Stimulated activated naive CD8-positive, alpha-beta T cell treated with anti-CD3 and anti-CD28 coated beads, Interleukin-15, Interleukin-2, amounts not matched to agents 100 ng/mL and 50 ng/mL, for 24 hours (primary cell): ENCODE results near the gene ZDHHC6.
"Not testable (repeated sequence)": the region's sequence is repeated elsewhere in the genome, so short reads cannot be mapped to it uniquely, and the experiment has no call there.

Experiments used
- H3K27ac Mint-ChIP-seq: one replicate; pipeline ENCODE4 v1.8.0; 2021; ENCODE audit warnings: mild to moderate bottlenecking, mixed read lengths
- H3K27me3 Mint-ChIP-seq: one replicate; pipeline ENCODE4 v1.8.0; 2021; ENCODE audit warnings: mixed read lengths
- H3K36me3 Mint-ChIP-seq: one replicate; pipeline ENCODE4 v1.8.0; 2021; ENCODE audit warnings: low read depth, mixed read lengths
- H3K4me1 Mint-ChIP-seq: one replicate; pipeline ENCODE4 v1.8.0; 2021; ENCODE audit warnings: low read depth, mixed read lengths
- H3K4me3 Mint-ChIP-seq: one replicate; pipeline ENCODE4 v1.8.0; 2021; ENCODE audit warnings: mild to moderate bottlenecking, mixed read lengths
- H3K9me3 Mint-ChIP-seq: one replicate; pipeline ENCODE4 v1.8.0; 2021; ENCODE audit warnings: mixed read lengths

The ZDHHC6 gene

DNA sequence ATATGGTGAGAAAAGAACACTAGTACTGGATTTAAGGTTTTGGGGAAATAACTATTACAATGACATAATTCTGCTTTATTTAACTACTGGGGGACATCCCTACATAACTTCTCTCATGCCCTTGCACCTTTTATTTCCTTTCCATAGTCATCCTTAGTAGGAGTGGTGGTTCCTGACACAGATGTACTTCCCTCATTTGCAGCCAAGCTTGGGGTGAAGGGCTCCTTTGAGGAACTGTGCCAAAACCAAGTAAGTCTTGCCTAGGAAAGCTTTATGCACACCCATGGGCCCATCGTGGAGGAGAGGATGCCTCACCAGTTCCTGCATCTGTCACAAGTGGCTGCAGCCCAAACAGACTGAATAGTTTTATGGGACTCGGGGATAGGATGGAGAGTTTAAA, 20.6 kb downstream of the ZDHHC6 start:
- no peaks in the 10 kb centered on the region for H3K9me3 Mint-ChIP-seq
- peaks cover 55% of the 10 kb centered on the region for H3K36me3 Mint-ChIP-seq
- no peaks in the 10 kb centered on the region for H3K4me1 Mint-ChIP-seq
- H3K4me3 Mint-ChIP-seq, result no peak overlapping the region
- no peaks in the 10 kb centered on the region for H3K27me3 Mint-ChIP-seq
- H3K27ac Mint-ChIP-seq, result no peak overlapping the region

DNA sequence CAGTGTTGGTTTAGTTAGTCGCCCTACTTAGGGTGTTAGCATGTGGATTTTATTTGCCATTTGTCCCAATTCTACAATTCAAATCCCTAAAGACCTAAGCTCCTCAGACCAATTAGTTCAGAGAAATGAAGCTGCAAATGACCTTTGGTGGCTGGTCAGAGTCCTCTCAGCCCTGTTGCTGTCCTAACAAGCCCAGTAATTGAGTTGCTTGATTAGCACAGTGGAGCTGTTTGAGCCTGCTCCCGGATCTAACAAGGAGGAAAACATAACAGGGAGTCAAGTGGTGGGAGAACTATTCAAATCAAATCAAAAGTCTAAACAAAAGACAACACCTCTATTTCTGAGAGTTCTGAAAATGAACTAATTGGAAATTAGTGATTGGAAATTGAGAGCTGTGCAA, 22.1 kb downstream of the ZDHHC6 start:
- H3K36me3 Mint-ChIP-seq, result peaks cover 48% of the 10 kb centered on the region

DNA sequence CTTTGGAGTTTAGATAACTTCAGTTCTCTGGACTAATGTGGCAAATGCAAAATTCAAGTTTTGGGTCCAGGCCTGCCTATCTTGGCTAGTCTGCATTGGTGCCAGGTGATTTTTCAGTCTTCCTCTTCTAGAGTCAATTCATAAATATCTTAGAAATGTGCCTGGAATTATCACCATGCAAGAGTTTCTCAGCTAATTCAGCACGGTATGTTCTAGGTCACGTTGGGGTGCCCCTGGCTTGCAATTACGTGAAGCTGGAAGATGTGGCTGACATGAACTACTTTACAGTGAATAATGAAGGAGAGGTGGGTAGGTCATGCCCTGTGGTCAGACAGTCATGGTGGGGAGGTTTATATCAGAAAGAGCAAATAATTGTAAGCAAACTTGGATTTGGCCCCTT, 25.0 kb downstream of the ZDHHC6 start:
- H3K36me3 Mint-ChIP-seq, result peaks cover 42% of the 10 kb centered on the region
- H3K4me3 Mint-ChIP-seq, result no peak overlapping the region
- H3K9me3 Mint-ChIP-seq, result no peaks in the 10 kb centered on the region
- H3K4me1 Mint-ChIP-seq, result no peaks in the 10 kb centered on the region
- no peaks in the 10 kb centered on the region for H3K27me3 Mint-ChIP-seq
- H3K27ac Mint-ChIP-seq, result no peak overlapping the region

More for the DNA sequence above, 22.1 kb downstream of the ZDHHC6 start:
- Mint-ChIP-seq H3K4me1 (no peaks in the 10 kb centered on the region), H3K4me3 (no peak overlapping the region), H3K9me3 (no peaks in the 10 kb centered on the region), H3K27me3 (no peaks in the 10 kb centered on the region), H3K27ac (no peak overlapping the region)

DNA sequence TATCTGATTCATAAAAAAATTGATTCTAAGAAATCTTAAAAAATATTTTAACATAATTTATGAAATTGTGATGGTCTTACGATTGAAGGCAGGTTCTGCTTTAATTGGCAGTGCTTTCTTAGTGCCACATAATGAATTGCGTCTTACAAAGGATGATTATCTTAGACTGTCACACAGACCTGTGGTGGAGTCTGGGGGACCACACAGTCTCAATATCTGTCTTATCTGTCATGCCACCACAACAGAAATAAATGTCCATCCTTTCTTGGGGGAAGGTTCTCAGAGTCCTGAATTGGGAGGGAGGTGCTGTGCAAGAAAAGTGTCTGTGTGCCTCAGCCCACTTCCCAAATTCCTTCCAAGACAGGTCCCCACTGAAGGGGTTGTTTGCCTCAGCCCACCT, 34.0 kb downstream of the ZDHHC6 start:
- Mint-ChIP-seq H3K9me3 (no peaks in the 10 kb centered on the region), H3K4me1 (peaks cover under 1% of the 10 kb centered on the region), H3K27ac (no peak overlapping the region), H3K27me3 (no peaks in the 10 kb centered on the region), H3K36me3 (peaks cover 68% of the 10 kb centered on the region), H3K4me3 (no peak overlapping the region)

DNA sequence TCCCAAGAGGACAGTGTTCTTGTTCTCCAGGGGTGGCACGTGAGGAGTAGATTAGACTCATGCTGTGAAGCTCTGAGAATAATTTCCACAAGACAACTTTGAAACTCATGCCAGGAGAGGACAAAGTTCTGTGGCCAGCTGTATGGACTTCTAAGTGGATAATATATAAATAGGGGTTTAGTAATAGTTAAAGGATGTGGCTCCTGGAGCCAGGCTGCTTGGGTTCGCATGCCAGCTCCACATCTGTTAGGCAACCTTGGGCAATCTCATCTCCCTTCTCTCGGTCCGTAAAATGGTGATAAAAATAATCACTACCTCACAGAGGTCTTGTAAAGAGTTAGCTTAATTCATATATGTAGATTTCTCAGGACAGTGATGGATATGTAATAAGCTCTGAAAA, 37.0 kb downstream of the ZDHHC6 start:
- Mint-ChIP-seq H3K27ac (no peak overlapping the region), H3K27me3 (no peaks in the 10 kb centered on the region), H3K9me3 (no peaks in the 10 kb centered on the region), H3K4me3 (no peak overlapping the region), H3K36me3 (peaks cover 70% of the 10 kb centered on the region), H3K4me1 (peaks cover 13% of the 10 kb centered on the region)

DNA sequence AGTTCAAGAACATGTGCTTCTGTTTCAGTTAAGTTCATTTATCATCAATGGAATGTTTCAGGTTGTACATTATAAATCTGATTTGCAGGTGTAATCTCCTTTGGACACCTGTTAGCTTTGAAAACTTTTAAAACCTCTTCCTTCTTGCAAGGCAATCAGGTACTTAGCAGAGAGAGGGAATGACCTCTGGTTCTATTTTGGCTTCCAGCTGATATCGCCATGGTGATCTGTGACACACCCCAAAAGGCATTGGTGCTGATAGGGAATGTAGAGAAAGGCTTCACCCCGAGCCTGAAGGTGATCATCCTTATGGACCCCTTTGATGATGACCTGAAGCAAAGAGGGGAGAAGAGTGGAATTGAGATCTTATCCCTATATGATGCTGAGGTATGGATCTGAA, 37.4 kb downstream of the ZDHHC6 start:
- Mint-ChIP-seq H3K36me3 (peaks cover 70% of the 10 kb centered on the region), H3K27ac (no peak overlapping the region), H3K27me3 (no peaks in the 10 kb centered on the region), H3K4me1 (peaks cover 13% of the 10 kb centered on the region), H3K4me3 (no peak overlapping the region), H3K9me3 (no peaks in the 10 kb centered on the region)

DNA sequence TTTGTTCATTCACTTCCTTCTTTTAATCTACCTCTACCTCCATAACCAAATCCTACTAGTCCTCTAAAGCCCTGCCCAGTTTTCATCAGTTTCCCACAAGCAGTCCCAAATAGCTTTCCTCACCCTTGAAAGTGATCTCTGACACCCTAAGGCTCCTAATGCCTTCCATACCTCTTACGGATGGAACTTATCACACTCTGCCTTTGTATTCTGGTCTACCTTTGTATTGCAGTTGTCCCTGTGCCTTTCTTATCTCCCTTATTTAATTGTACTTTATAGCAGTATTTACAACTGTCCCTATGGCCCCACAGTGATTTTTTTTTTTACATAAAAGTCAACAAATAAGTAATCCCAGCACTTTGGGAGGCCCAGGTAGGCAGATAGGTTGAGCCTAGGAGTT, 39.0 kb downstream of the ZDHHC6 start:
- no peaks in the 10 kb centered on the region for H3K9me3 Mint-ChIP-seq
- H3K27me3 Mint-ChIP-seq, result no peaks in the 10 kb centered on the region
- H3K4me3 Mint-ChIP-seq, result no peak overlapping the region
- H3K4me1 Mint-ChIP-seq, result peaks cover 13% of the 10 kb centered on the region
- H3K27ac Mint-ChIP-seq, result no peak overlapping the region
- H3K36me3 Mint-ChIP-seq, result peaks cover 67% of the 10 kb centered on the region

DNA sequence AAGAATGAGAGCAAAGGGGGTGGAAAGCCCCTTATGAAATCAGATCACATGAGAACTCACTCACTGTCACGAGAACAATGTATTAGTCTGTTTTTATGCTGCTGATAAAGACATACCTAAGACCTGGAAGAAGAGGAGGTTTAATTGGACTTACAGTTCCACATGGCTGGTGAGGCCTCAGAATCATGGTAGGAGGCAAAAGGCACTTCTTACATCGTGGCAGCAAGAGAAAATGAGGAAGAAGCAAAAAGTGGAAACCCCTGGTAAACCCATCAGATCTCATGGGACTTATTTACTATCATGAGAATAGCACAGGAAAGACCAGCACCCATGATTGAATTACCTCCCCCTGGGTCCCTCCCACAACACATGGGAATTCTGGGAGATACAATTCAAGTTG, 39.9 kb downstream of the ZDHHC6 start:
- Mint-ChIP-seq H3K4me1 (peaks cover 13% of the 10 kb centered on the region), H3K36me3 (peaks cover 68% of the 10 kb centered on the region)
- not testable (repeated sequence) for H3K4me3 Mint-ChIP-seq, H3K27me3 Mint-ChIP-seq, H3K27ac Mint-ChIP-seq, H3K9me3 Mint-ChIP-seq

DNA sequence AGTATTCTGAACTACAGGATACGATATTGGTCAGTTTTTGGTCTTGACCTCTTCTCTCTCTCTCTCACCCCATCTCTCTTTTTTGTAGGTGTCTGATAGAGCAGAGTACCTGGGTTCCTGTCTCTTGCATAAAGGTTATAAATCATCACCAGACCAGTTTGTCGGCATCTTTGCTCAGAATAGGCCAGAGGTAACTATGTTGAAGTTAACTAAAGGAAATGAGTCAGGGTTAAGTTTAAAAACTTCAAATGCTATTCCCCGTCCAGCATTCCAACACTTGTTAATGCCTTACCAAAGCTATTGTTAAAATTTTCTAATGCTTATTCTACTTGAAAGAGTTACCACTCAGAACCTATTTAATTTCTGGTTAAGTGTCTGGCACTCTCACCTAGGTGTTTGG, 42.1 kb downstream of the ZDHHC6 start:
- no peaks in the 10 kb centered on the region for H3K9me3 Mint-ChIP-seq
- peaks cover 13% of the 10 kb centered on the region for H3K4me1 Mint-ChIP-seq
- H3K4me3 Mint-ChIP-seq, result no peak overlapping the region
- peaks cover 62% of the 10 kb centered on the region for H3K36me3 Mint-ChIP-seq
- no peaks in the 10 kb centered on the region for H3K27me3 Mint-ChIP-seq
- no peak overlapping the region for H3K27ac Mint-ChIP-seq

DNA sequence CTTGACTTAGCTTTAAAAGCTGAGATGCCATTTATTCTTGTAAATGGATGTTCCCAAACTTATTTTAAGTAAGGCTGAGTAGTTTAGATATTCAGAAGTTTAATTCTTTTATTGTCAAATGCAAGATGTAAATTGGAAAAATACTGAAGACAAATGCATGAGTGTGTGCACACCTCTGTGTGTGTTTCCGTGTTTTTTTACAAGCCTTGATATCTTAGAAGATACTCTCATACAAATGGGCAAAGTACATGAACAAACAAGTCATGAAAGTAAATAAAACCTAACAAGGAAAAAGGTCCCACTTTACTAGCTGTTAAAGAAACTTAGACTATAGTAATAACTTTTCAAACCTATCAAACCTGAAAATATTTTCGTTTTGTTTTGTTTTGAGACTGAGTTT, 43.8 kb downstream of the ZDHHC6 start:
- no peak overlapping the region for H3K4me3 Mint-ChIP-seq
- no peaks in the 10 kb centered on the region for H3K27me3 Mint-ChIP-seq
- peaks cover 13% of the 10 kb centered on the region for H3K4me1 Mint-ChIP-seq
- no peaks in the 10 kb centered on the region for H3K9me3 Mint-ChIP-seq
- peaks cover 67% of the 10 kb centered on the region for H3K36me3 Mint-ChIP-seq
- no peak overlapping the region for H3K27ac Mint-ChIP-seq

DNA sequence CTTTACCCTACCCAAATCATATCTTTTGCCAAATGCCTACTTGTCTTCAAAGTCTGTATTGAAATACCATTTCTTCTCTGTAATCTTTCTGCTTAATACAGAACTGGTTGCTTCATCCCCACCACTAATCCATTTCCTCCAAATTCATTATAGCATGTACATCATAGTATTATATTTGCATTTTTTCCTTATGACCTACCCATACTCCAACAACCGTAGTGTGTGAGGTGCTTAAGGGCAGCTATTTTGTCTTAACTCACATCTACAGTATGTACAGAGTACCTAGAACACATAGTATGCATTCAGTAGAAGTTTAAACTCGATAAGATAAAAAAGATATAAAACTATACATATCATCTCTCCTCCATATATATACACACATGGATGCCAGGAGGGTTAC, 49.1 kb downstream of the ZDHHC6 start:
- peaks cover 10% of the 10 kb centered on the region for H3K4me1 Mint-ChIP-seq
- H3K27ac Mint-ChIP-seq, result no peak overlapping the region
- H3K4me3 Mint-ChIP-seq, result no peak overlapping the region
- H3K9me3 Mint-ChIP-seq, result no peaks in the 10 kb centered on the region
- H3K27me3 Mint-ChIP-seq, result no peaks in the 10 kb centered on the region
- peaks cover 26% of the 10 kb centered on the region for H3K36me3 Mint-ChIP-seq

DNA sequence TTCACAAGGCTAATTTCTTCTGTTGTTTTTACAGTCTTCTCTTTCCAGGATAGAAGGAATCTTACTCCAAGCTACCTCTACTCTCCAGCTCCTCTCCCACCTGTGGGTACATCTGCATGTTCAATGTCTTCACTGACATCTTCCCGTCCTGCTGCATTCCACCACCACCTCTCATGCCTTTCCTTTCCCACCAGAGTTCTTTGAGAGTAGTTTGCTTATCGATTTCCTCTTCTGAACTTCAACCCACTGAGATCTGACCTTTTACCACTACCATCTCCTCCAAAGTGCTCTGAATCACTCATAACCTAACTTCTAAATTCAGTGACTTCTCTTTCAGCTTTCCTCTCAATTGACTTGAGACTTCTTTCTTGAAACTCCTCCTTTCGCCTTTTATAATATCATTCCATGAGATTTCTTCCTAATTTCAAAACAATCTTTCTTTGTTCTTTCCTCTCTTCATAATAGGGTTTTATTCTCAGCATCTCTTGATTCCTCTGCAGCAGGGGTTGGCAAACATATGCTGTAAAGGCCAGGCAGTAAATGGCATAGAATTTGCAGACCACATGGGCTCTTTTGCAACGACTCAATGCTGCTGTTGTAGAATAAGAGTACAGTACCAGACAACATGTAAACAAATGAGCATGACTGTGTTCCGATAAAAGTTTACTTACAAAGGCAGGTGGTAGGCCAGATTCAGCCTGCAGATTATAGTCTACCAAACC, 50.7 kb downstream of the ZDHHC6 start:
- Mint-ChIP-seq H3K27me3 (no peaks in the 10 kb centered on the region), H3K4me3 (no peak overlapping the region), H3K36me3 (peaks cover 26% of the 10 kb centered on the region), H3K27ac (no peak overlapping the region), H3K9me3 (no peaks in the 10 kb centered on the region), H3K4me1 (peaks cover 19% of the 10 kb centered on the region)

DNA sequence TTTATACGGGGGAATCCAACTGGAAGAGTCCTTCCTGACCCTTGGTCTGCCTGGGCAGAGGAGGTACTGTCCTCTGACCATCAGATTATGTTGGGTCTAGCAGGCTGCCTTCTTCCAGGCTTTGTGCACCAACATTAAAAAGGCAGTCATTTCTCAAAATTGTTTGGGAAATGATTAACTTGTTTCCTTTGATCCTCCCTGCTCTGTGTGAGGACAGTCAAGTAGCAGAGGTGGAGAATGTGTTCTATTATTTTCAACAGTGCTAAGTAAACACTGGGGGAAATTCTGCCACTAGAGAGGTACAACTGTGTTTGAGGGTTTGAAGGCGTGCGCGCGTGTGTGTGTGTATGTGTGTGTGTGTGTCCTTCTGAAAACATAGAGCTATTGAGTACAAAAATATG, 52.2 kb downstream of the ZDHHC6 start:
- peaks cover 23% of the 10 kb centered on the region for H3K36me3 Mint-ChIP-seq
- H3K9me3 Mint-ChIP-seq, result no peaks in the 10 kb centered on the region
- H3K27me3 Mint-ChIP-seq, result no peaks in the 10 kb centered on the region
- peaks cover 34% of the 10 kb centered on the region for H3K4me1 Mint-ChIP-seq
- H3K27ac Mint-ChIP-seq, result no peak overlapping the region
- H3K4me3 Mint-ChIP-seq, result no peak overlapping the region

DNA sequence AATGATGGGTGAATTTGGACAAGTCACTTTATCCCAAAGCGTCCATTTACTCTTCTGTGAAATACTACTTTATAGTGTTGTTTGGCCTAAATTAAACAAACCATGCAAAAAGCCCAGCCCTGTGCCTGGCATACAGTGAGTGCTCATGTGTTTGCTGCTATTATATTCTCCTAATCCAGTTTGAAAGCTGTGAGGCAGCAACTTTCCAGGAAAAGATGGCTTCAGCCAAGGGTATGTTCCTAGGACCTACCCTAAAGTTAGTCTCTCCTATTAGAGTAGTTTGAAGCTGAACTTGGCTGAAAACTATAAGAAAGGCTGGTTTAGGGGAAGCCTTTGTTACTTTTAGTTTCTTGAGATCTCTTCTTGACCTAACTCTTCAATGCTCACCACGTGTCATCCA, 52.9 kb downstream of the ZDHHC6 start:
- Mint-ChIP-seq H3K27me3 (no peaks in the 10 kb centered on the region), H3K9me3 (no peaks in the 10 kb centered on the region), H3K4me3 (no peak overlapping the region), H3K4me1 (peaks cover 40% of the 10 kb centered on the region), H3K36me3 (peaks cover 18% of the 10 kb centered on the region), H3K27ac (no peak overlapping the region)

DNA sequence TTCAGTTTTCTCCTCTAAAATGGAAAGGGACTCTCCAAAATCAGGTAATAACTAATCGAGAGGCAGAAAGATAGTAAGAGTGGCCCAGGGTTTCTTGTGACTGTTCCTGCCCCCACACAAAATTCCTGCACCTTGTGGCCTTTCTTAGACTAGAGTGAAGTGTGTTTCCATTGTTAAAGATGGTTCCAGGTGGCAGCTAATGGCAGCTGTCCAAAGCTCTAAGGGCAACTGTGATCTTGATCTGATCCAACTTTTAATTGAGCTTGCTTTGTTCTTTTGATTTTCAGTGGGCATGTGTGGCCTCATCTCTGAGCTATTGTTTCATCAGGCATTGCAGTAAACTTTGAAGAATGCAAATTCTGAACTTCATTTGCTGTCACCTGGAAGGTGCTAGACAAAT, 53.4 kb downstream of the ZDHHC6 start:
- no peak overlapping the region for H3K4me3 Mint-ChIP-seq
- H3K27ac Mint-ChIP-seq, result no peak overlapping the region
- no peaks in the 10 kb centered on the region for H3K27me3 Mint-ChIP-seq
- H3K9me3 Mint-ChIP-seq, result no peaks in the 10 kb centered on the region
- H3K36me3 Mint-ChIP-seq, result peaks cover 19% of the 10 kb centered on the region
- peaks cover 45% of the 10 kb centered on the region for H3K4me1 Mint-ChIP-seq

DNA sequence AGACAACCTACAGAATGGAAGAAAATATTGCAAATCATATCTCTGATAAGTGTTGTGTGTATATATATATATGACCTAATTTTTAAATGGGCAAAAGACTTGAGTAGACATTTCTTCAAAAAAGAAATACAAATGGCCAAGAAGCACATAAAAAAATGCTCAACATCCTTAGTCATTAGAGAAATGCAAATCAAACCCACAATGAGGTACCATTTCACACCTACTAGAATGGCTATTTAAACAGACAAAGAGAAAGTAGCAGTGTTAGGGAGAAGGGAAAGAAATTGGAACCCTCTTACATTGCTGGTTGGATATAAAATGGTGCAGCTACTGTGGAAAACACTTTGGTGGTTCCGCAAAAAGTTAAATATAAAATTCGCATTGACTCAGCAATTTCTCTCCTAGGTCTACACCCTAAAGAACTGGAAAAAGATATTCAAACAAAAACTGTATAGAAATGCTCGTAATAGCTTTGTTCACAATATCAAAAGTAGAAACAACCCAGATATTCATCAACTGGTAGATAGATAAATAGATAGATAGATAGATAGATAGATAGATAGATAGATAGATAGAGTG, 56.5 kb downstream of the ZDHHC6 start:
- Mint-ChIP-seq H3K9me3 (no peaks in the 10 kb centered on the region), H3K36me3 (peaks cover 19% of the 10 kb centered on the region), H3K27me3 (no peaks in the 10 kb centered on the region), H3K4me1 (peaks cover 74% of the 10 kb centered on the region), H3K27ac (peak overlapping the region; percentile 28), H3K4me3 (peak overlapping the region; percentile 13)
